HG02610 (cell line): ENCODE data around the gene THSD4.
A peak's percentile ranks its signal among the peaks of the same experiment; 100 is the strongest.

ENCODE experiments used
- ATAC-seq: cut with Tn5 transposase; IDR thresholded peaks from one replicate; pipeline ENCODE4 v1.9.1; 2021; ENCODE audit warnings: mild to moderate bottlenecking, moderate library complexity; ENCODE audit not compliant: unreplicated experiment

THSD4 gene

GRCh38 chr15:71096676-71097075, 18.6 kb upstream of the THSD4 start:
- no peak for ATAC-seq

DNA sequence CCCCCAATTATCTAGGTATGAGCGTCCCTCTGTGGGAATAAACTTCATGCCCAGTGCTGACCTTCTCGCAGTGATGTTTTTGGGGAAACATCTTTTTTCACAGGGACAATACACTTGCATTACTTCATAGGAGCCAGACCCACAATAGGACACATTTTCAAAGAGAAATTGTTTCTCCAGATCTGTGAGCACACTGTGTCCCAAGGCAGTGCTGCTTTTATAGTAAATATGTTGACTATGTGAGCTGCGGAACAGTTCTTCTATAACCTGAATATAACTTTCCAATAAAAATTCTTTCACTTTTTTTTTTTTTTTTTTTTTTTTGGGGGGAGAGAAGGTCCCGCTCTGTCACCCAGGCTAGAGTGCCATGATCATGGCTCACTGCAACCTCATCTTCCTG, 17.4 kb upstream of the THSD4 start:
- ATAC-seq, result no peak

DNA sequence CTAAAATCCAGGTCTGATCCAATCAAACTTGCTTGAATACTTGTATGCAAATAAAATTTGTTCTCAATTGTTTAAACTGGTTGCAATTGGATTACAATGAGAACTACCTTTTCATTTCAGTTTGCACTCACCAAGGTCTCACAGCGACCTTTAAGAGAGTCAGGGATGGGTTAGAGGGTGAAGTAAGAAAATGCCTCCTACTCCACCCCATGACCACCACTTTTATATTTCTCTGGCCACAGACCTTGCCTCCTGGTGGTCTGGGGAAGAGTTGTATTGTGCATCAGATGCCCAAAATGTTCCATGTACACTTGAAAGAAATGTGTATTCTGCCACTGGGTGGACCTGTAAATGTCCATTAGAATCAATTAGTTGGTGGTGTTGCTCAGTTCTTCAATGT, 16.4 kb upstream of the THSD4 start:
- no peak for ATAC-seq

DNA sequence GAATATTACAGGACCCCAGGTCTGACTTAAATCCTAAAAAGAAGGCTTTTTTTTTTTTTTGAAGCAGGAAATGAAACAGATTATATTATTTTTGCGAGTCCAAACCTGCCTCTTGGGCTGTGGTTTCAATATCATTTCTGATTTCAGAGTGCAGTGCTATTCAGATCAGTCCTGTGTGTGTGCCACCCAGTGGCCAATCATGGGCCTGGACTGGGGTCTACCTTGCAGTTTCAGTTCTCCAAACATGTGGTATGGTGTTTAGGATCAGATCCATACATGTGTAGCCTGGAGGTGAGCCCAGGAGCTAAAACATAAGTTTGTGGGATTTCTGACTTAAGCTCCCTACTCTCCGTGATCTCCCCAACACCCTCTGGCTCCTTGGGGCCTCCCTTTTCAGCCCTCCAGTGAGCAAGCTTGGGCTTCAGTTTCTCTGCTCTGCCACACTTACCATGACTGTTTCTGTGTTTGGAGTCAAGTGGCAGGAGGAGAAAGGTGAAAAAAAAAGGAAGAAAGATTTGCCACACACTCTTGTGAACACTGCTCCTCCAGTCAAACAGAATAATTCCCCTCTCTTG, 12.1 kb upstream of the THSD4 start:
- peak; percentile 89 for ATAC-seq

DNA sequence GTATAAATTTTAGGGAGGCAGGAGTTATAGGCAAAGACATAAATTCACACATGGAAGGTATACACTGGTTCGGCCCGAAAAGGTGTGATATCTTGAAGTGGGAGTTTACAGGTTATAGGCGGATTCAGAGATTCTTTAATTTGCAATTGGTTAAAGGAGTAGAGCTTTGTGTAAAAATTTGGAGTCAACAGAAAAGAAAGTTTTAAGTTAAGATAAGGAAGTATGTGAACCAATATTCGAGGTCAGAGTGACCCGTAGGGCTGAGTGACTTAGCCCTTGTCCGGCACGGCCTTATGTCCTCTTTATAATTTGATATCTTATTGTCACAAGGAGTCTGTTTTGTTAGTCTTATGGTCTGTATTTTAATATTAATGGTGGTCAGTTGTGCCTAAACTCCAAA, 10.6 kb upstream of the THSD4 start:
- ATAC-seq, result no peak

GRCh38 chr15:71105444-71105843, 9.8 kb upstream of the THSD4 start:
- no peak for ATAC-seq

DNA sequence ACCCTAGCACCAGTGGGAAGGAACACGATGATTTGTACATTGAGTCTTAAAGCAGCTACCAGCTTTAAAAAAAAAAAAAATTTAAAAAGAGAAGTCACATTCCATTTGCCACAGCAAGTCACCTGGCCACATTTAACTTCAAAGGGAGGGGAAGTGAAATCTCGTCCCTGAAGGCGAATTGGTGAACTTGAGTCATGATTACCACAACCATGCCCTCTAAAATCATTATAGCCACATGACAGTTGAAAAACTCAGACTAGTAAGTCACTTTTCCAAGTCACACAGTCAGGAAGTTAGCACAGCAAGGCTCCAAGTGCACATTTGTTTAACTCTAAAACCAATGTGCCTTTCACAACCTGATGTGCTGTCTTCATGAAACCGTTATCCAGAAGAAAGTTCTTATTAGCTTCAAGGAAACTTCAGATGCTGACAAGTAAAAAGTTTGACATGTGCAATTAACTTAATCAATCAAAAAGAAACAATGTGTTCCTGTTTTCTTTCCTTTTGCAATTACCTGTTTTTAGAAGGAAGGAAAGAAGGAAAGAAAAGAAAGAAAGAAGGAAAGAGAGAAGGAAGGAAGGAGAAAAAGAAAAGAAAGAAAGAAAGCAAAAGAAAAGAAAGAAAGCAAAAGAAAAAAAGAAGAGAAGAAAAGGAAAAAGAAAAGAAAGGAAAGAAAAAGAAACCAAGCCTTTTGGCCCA, 8.3 kb upstream of the THSD4 start:
- no peak for ATAC-seq

- no peak for ATAC-seq
Measured at GRCh38 chr15:71107501-71107815, 7.8 kb upstream of the THSD4 start.

DNA sequence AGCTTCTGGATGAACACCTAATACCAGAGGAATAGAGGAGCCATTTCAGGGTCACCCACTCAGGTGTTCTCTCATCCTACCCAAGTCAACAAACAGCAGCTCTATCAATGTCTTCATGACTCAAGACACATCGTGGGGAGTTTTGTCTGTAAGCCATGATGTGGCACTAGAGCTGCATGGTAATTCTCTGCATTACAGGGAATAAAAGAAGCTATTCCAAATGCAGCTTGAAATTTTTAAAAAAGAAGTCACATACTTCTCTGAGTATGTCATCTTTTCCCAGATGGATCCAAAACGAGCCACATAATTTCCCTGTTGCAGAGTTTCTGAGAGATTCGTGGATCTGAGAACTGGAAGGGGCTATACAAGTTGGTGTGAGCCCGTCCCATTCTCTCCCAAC, 6.1 kb upstream of the THSD4 start:
- ATAC-seq, result no peak

DNA sequence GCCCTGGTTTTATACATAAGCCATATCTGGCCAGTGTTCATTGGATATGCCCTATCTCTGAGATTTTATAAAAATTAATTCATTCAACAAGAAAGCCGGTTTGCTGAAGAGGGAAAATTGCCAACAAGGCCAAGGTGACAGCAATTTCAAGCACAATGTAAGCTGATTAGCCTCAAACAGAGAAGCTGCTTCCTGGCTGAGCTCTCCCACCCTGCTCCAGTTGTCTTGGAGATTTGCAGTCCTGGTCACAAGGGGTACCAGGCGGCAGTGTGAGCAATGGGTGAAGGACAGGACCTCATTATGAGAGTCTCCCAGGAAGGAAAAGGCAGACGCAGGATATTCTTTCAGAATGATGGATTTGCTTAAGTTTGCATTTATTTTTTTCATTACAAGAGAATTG, 5.4 kb upstream of the THSD4 start:
- ATAC-seq, result no peak

DNA sequence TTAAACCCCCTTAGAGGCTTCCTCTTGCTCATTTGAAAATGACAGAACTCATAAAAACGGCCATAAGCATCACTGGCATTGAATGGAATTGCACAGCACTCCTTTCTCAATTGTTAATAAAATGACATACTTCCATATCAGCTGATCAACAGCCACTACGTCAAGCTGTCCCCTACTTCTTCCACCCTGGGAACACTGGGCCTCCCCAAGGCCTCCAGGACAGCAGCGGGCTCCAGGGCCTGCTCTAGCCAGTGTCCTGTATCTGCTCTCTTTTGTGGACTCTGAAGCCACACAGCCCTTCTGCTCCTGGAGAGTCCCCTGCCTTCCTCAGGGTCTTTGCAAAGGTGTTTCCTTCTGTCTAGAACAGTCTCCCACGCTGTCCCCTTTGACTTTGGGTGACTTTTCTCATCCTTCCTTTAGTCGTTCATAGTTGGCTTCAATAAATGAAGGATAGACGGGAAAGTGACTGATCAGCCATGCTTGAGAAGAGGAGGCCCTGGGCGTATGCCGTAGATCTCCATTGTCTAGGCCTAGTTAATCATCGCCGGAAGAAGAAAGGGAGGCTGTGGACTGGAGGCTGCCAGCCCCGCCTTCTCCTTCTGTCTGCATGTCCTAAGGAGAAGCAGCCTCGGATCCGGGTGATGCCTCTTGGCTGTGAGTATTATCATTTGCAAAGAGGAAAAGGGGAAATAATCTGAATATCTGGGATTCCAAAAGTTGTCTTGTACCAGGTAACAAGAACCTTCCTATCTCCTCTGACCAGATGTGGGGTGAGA, 4.7 kb upstream of the THSD4 start:
- ATAC-seq, result no peak

DNA sequence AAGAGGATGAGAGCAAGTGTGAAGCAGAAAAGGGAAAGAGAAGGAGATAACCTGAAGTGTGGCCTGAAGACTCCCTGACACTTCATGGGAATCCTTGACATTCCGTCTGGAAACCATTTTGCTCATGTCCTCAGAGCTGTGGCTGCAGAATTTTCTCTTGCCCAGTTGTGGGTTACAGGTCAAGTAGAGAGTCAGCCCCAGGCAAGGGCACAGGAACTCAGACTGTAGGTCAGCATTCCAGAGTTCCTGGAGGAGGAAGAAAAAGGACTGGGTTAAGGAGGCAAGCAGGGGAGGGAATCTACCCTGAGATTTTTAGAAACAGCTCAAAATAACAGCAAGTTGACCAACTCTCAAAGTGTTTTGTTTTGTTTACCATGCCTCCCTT, 4.1 kb upstream of the THSD4 start:
- no peak for ATAC-seq

DNA sequence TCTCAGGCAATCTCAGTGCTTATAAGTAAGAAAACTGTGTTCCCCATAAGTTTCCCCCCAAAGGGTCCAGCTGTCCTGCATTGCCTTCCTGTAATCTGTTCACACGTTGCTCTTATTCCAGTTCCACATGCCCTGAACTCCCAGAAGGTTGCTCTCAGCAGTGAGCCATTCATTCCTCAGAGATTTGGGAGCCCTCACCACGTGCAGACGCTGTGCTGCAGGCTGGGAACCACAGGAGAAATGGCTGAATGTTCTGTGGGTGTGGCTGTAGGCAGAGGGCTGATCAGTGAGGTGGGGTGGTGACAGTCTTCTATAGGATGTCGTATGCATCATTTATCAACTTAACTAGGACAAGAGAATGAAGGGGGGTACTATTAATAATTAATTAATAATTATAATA, 3.3 kb upstream of the THSD4 start:
- ATAC-seq, result no peak

DNA sequence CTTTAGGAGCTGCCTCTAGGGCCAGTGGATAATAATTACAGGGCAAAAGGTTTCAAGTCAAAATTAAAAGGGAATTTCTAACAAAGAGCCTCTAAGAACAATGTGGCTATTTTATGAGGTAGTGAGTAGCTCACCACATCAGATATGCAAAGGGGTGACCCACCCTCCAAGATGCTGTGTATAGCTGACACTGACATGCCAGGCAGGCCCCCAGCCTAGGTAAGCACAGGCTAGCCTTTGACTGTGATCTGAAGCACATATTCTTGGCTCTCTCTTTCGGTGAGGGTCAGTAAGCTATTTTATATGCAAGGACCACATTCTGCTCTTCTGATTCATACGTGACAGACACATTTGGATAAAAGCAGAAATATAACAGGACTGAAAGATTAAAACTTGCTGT, 2.8 kb upstream of the THSD4 start:
- ATAC-seq, result no peak

- no peak for ATAC-seq
Measured at GRCh38 chr15:71114066-71114680, 1.1 kb upstream of the THSD4 start.

DNA sequence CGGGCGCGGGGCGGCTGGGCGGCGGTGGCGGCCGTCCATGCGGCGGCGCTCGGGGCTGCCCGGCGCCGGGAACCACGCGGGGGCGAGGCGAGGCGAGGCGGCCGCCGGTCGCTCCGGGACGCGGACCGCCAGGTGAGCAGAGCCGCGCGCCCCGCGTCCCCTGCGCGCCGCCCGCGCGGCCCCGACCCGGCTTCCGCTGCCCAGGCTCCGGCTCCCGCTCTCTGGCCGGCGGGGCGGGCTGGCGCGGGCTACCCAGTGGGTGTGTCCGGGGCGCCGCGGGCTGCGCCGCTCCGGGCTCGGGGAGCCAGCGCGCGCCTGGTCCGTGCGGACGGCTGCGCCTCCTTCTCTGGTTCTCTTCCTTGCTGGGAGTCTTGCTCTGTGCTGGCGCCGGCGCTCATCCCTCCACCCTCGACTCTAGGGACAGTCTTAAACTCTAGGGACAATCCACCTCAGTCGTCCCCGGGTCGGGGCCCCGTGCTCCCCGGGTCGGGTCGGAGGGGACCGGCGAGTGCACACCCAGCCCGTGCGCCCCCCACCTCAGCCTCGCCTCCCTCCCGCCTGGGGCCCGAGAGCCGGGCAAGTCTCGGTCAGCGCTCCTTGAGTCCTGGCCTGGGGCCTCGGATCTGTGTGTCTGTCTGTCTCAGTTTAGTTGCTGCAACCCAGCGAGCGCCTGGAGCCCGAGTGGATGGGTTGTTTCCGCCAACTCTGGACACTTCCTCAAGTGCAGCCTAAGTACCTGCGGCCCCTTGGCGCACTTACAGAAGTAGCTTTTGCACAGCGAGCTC, 488 bp downstream of the THSD4 start:
- peak; percentile 26 for ATAC-seq

GRCh38 chr15:71116366-71116765, 1.1 kb downstream of the THSD4 start:
- ATAC-seq, result no peak

DNA sequence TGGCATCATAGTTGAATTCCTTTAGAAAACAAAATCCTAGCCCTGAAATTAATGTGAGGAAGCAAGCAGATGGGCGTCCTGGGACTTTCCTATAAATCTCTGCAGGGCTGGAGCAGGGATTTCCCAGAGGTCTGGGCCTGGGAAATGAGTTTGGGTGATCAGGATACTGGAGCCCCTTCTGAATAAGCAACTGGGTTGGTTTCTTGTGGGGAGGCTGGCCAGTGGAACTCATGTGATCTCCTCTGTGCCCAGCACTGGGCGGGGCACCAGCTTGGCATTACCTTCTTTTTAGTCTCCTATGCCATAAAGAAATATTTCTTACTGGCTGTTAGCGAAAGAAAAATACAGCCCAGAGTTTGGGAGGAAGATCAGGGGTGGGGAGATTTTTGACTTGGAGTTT, 1.7 kb downstream of the THSD4 start:
- no peak for ATAC-seq

DNA sequence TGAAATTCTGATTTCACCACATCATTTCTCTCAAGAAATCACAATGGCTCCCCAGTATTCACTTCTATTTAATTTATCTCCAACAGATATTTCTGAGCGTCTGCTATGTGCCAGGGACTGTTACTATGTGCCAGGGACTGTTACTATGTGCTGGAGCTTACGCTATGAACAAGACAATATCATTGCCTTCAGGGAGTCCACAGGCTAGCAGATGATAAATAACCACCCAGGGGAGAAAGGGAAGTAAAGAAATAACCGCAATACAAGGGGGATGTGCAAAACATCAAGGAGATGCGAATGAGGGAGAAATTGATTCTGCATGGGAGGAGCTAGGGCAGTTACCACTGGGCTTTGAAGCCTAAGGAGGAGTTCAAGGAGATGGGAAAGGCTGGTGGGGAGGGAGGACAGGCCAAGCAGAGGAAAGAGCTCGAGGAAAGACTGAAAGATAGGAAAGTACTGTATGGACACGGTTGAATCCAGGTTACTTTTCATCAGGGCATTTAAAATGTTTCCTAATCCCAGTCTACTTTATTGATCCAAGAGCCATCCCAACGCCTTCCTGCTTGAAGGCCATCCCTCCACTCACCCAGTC, 2.5 kb downstream of the THSD4 start:
- no peak for ATAC-seq

GRCh38 chr15:71118345-71118744, 3.1 kb downstream of the THSD4 start:
- ATAC-seq, result no peak
